GM19193 (cell line): ENCODE measurements around the gene MVB12A.
A peak's percentile ranks its signal among the peaks of the same experiment; 100 is the strongest.

Experiments used
- POLR2A ChIP-seq: IDR thresholded peaks from 4 replicates; pipeline ENCODE4 v1.6.1; 2011; ENCODE audit not compliant: insufficient read depth, insufficient read length; ENCODE audit errors: extremely low read depth

The MVB12A gene

GRCh38 chr19:17394891-17395415, 24.9 kb upstream of the MVB12A start:
- peak; percentile 38 for TF ChIP-seq POLR2A

GRCh38 chr19:17398902-17399527, 20.8 kb upstream of the MVB12A start:
- TF ChIP-seq POLR2A, result peak; percentile 37

GRCh38 chr19:17401628-17402027, 18.2 kb upstream of the MVB12A start:
- TF ChIP-seq POLR2A, result no peak

- TF ChIP-seq POLR2A, result no peak
These were observed 16.6 kb upstream of the MVB12A start for GRCh38 chr19:17402982-17403855.

GRCh38 chr19:17404015-17404414, 15.8 kb upstream of the MVB12A start:
- no peak for TF ChIP-seq POLR2A

GRCh38 chr19:17404621-17405249, 15.1 kb upstream of the MVB12A start:
- no peak for TF ChIP-seq POLR2A

- TF ChIP-seq POLR2A, result peak; percentile 81
These were observed 14.4 kb upstream of the MVB12A start, which contains the start of gene BST2 for GRCh38 chr19:17405250-17406045. TSS of gene BST2 (minus strand) at chr19:17405630. CDS start at chr19:17405575, 55 bp downstream.

GRCh38 chr19:17406046-17406886, 13.6 kb upstream of the MVB12A start:
- no peak for TF ChIP-seq POLR2A

- TF ChIP-seq POLR2A, result no peak
These were observed 13.0 kb upstream of the MVB12A start for GRCh38 chr19:17406887-17407196.

GRCh38 chr19:17409990-17410389, 9.9 kb upstream of the MVB12A start:
- no peak for TF ChIP-seq POLR2A

- no peak for TF ChIP-seq POLR2A
These were observed 8.0 kb upstream of the MVB12A start for GRCh38 chr19:17411801-17412200.

GRCh38 chr19:17414097-17414496, 5.8 kb upstream of the MVB12A start:
- TF ChIP-seq POLR2A, result no peak

GRCh38 chr19:17415121-17415520, 4.7 kb upstream of the MVB12A start:
- no peak for TF ChIP-seq POLR2A

- no peak for TF ChIP-seq POLR2A
These were observed 1.1 kb upstream of the MVB12A start for GRCh38 chr19:17418710-17419109.
